GM13976 (cell line): ENCODE data around the gene AMDHD1.

Source experiments
- DNase-seq: peaks from one replicate; pipeline ENCODE4 v3.0.0; 2012; ENCODE audit warnings: low spot score
- in situ Hi-C: fragments of 300-500 bp; cut with MboI; formaldehyde crosslinking; loops from one replicate; pipeline ENCODE4 v1.12.0; 2022; ENCODE audit warnings: low sequenced_read_pairs, mixed read lengths, inconsistent platforms; ENCODE audit not compliant: unreplicated experiment
- TF ChIP-seq, protein P1 (sequence below): IDR thresholded peaks from 2 replicates; pipeline ENCODE4 v1.5.1; 2012; ENCODE audit warnings: borderline replicate concordance, mild to moderate bottlenecking; ENCODE audit not compliant: insufficient read depth; ENCODE audit errors: extremely low read depth, missing control alignments, control extremely low read depth

AMDHD1 gene

DNA sequence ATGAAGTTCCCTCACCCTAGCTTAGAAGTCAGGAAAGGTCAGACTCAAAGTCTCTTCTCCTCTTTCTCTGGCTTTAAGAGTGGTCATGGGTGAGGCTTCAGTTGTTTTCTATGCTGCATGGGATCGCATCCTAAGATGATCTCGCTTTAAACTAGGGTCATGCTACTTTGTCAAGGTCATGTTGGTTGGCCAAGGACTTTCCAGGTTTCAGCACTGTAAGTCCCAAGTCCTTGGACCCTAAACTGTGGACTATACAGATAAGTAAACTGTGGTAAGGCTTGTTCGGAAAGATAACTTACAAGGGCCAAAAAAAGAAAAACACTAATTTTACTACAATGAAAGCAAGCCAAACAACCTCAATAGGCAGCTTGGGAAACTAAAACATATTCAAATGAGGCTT is 35.6 kb downstream of the AMDHD1 start:
- TF ChIP-seq, protein P1, sequence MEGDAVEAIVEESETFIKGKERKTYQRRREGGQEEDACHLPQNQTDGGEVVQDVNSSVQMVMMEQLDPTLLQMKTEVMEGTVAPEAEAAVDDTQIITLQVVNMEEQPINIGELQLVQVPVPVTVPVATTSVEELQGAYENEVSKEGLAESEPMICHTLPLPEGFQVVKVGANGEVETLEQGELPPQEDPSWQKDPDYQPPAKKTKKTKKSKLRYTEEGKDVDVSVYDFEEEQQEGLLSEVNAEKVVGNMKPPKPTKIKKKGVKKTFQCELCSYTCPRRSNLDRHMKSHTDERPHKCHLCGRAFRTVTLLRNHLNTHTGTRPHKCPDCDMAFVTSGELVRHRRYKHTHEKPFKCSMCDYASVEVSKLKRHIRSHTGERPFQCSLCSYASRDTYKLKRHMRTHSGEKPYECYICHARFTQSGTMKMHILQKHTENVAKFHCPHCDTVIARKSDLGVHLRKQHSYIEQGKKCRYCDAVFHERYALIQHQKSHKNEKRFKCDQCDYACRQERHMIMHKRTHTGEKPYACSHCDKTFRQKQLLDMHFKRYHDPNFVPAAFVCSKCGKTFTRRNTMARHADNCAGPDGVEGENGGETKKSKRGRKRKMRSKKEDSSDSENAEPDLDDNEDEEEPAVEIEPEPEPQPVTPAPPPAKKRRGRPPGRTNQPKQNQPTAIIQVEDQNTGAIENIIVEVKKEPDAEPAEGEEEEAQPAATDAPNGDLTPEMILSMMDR = no peak
- in situ Hi-C loops = no loop called here
- no peak for DNase-seq

DNA sequence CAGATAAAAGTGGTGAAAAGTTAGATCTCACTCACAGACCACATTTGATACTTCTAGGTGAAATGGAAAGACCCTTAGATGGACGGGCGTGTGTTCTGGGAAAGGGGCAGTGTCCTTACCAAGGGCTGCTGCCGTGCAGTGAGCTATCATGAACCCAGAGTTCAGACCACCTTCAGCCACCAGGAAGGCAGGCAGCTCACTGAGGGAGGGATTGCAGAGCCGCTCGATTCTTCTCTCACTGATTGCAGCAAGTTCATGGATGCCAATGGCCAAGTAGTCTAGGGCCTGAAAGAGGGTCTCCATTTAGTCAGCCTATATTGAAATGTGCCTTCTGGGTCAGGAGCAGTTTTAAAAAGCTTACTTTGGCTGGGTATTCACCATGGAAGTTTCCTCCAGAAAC is 37.3 kb downstream of the AMDHD1 start:
- in situ Hi-C loops = no loop called here
- TF ChIP-seq, protein P1 = no peak
- no peak for DNase-seq

DNA sequence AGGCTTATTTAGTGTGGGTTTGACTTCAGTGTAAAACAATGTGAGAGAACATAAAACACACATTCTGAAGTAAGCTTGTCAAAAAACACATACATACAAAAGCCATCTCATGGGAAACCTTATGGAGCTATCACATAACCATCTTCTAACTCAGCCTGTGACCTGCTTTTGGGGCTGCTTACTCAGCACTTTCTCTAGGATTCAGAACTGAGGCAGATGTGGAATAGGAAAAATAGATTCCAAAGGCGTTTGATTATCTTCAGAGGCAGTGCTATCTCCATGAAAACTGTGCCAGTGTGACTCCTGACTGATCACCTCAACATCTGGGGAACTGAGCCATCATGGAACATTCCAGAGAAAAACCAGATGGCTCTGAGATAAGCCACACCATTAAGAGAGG is 39.5 kb downstream of the AMDHD1 start:
- TF ChIP-seq, protein P1 = no peak
- no peak for DNase-seq
- in situ Hi-C loops = no loop called here

DNA sequence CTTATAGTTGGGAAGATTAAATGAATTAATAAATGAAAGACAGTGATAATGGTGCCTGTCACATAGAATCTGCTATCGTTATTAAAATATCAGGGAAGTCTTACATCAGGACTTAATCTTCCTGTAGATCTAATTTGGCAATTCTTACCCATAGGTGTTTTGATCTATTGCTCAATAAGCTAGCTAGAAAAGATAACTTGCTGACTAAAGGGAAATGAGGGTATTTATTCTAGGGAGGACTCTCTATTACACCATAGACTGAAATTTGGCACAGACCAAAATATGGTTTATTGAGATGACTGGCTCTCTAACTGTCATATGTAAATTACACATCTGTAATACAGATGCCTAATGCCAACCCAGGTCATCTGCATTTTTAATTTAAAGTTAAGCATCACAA is 41.6 kb downstream of the AMDHD1 start:
- TF ChIP-seq, protein P1 = no peak
- in situ Hi-C loops = no loop called here
- DNase-seq = no peak

DNA sequence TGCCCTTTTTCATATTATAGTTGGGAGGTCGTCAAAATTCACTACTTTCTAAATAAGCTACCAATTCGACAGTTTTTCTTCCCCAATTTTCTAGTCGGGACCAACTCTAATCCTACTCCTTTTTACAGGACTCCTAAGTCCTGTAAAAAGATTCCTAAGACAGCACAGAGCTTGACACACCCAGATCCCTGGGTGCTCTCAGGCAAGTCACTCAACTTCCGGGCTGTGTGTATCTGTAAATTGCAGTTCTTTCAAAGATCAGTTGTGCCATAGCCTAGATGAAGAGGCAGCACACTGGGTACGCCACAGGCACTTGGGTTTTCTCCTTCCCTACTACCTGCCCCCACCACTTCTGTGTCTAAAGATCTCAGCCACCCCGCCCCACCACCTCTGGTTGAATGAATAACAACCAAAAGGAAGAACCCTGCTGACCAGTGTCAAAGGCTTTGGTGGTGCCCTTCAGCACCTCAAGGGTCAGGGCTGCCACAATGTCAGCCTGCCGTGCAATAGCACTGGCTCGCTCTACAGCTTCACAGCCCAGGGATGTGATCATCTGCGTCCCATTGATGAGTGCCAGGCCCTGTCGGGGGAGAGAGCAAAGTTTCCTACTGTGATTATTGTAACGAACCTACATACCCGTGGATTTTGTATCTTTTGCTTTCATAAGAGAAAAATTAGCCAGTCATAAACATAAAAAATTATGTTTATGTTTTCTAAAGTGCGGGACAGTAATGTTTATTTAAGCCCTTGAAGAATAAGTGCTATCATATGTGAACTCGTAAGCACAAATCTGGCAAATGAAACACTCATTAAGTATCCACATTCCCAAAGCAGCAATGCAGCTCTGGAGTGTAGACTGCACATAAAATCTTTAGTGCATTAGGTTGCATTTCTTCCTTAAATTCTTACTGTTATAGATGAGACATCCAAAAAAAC is 43.8 kb downstream of the AMDHD1 start:
- in situ Hi-C loops = no loop called here
- no peak for DNase-seq
- TF ChIP-seq, protein P1 = no peak

DNA sequence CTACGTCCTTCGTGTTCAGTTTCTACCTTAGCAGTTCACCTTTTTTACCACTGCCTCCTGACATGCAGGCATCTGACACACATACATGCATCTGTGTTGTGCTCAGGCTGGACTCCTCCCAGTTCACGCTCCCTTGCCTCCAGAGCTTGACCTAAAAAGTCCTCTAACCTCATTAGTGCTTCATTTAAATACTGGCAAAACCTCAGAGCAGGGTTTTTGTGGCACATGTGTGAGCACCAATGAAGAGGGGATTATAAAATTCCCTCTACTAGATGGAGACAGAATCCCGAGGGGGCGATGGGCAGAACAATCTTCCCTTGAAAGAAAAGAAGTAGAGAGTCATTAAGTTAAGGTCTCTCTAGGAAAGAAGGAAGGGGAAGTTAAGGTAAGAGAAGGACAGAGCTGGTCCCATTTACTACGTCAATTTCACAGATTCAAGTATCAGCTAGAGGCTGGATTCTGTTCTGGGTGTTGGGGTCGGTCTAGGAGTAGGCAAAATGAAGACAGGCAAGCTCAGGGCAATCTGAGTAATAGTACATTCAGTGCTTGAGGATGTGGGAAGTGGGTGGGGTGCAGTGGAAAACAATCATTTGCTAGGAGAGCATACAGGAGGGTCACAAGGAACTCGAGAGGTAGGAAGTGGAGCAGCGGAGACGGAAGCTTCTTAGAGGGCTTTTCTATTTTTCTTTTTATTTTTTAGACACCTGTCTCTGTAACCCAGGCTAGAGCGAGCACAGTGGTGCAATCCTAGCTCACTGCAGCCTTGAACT is 45.6 kb downstream of the AMDHD1 start:
- TF ChIP-seq, protein P1 = no peak
- in situ Hi-C loops = no loop called here
- no peak for DNase-seq
